K562 (cell line): ENCODE results near the gene EMC10.

Experiments
- BHLHE40 ChIP-seq: IDR thresholded peaks from 2 replicates; pipeline ENCODE4 v1.6.1; 2011; ENCODE audit warnings: low read length, improper control_type of control experiment
- EGR1 ChIP-seq: fragments of 450-650 bp; conservative IDR thresholded peaks from 2 replicates; pipeline ENCODE4 v1.6.1; 2017; ENCODE audit warnings: mild to moderate bottlenecking
- ZNF717 ChIP-seq: fragments of 250-450 bp; sonication (Bioruptor Pico); IDR thresholded peaks from 2 replicates; pipeline ENCODE4 v1.5.0; 2021
- TF ChIP-seq, protein P1 (sequence below): IDR thresholded peaks from 2 replicates; pipeline ENCODE4 v1.6.1; 2016; ENCODE audit warnings: missing genetic modification characterization, missing compliant biosample characterization
- TF ChIP-seq, protein P2 (sequence below): fragments of 450-650 bp; IDR thresholded peaks from 2 replicates; pipeline ENCODE4 v1.6.1; 2016

DNA sequence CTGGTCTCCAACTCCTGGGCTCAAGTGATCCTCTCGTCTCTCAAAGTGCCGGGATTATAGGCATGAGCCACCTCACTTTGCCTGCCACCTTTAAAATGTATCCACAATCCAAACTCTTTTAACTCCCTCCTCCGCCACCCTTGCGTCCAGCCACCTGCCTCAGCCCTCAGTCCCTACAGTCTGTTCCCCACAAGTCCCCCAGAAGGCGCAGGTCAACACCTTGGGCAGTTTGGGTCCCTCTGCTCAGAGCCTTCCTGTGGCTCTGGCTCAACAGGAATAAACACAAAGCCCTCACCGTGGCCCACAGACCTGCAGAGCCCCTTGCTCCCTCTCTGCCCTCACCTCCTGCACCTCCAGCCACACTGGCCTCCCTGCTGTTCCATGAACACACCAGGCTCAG is 7.5 kb upstream of the EMC10 start:
- TF ChIP-seq ZNF717 (CRISPR knock-in tag), result no peak
- TF ChIP-seq EGR1, result no peak
- no peak for TF ChIP-seq BHLHE40
- TF ChIP-seq, protein P1, sequence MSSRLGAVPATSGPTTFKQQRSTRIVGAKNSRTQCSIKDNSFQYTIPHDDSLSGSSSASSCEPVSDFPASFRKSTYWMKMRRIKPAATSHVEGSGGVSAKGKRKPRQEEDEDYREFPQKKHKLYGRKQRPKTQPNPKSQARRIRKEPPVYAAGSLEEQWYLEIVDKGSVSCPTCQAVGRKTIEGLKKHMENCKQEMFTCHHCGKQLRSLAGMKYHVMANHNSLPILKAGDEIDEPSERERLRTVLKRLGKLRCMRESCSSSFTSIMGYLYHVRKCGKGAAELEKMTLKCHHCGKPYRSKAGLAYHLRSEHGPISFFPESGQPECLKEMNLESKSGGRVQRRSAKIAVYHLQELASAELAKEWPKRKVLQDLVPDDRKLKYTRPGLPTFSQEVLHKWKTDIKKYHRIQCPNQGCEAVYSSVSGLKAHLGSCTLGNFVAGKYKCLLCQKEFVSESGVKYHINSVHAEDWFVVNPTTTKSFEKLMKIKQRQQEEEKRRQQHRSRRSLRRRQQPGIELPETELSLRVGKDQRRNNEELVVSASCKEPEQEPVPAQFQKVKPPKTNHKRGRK (tag), result no peak
- TF ChIP-seq, protein P2, sequence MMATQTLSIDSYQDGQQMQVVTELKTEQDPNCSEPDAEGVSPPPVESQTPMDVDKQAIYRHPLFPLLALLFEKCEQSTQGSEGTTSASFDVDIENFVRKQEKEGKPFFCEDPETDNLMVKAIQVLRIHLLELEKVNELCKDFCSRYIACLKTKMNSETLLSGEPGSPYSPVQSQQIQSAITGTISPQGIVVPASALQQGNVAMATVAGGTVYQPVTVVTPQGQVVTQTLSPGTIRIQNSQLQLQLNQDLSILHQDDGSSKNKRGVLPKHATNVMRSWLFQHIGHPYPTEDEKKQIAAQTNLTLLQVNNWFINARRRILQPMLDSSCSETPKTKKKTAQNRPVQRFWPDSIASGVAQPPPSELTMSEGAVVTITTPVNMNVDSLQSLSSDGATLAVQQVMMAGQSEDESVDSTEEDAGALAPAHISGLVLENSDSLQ, result no peak
